C4-2B (cell line): ENCODE results near the gene CFAP410.

Source experiments
- H3K27ac ChIP-seq: fragments of 450-650 bp; 2 replicates; pipeline ENCODE4 v1.5.1; 2017
- ZFX ChIP-seq: fragments of 450-650 bp; IDR thresholded peaks from 2 replicates; pipeline ENCODE4 v1.6.1; 2017
- TF ChIP-seq, protein P1 (sequence below): fragments of 450-650 bp; conservative IDR thresholded peaks from 2 replicates; pipeline ENCODE4 v1.5.1; 2017; ENCODE audit warnings: mild to moderate bottlenecking

Gene CFAP410

DNA sequence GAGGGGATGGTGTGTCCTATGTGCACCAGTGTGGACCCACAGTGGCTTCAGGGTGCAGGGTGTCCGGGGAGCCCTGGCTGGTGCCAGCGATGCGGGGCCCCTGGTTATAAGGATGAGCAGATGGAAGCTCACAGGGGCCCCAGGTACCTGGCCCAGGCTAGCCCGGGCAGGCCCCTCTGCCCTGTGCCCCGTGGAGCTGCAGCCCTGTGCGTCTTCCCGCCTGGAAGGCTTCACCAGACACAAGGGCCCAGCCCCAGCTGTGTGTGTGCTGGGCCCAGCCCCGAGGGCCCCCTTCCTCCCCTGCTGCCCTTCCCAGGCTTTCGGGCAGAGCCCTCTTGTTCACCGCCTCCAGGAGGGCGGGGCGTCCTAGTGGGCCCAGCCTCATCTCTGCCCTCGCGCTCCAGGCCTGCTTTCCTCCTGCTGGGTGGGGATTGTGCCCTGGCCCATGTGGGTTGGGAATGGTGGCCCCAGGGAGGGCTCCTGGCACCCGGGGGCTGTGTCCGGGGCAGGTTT is 23.4 kb downstream of the CFAP410 start:
- no peak overlapping the region for H3K27ac ChIP-seq
- TF ChIP-seq ZFX: no peak
- TF ChIP-seq, protein P1, sequence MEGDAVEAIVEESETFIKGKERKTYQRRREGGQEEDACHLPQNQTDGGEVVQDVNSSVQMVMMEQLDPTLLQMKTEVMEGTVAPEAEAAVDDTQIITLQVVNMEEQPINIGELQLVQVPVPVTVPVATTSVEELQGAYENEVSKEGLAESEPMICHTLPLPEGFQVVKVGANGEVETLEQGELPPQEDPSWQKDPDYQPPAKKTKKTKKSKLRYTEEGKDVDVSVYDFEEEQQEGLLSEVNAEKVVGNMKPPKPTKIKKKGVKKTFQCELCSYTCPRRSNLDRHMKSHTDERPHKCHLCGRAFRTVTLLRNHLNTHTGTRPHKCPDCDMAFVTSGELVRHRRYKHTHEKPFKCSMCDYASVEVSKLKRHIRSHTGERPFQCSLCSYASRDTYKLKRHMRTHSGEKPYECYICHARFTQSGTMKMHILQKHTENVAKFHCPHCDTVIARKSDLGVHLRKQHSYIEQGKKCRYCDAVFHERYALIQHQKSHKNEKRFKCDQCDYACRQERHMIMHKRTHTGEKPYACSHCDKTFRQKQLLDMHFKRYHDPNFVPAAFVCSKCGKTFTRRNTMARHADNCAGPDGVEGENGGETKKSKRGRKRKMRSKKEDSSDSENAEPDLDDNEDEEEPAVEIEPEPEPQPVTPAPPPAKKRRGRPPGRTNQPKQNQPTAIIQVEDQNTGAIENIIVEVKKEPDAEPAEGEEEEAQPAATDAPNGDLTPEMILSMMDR: no peak

DNA sequence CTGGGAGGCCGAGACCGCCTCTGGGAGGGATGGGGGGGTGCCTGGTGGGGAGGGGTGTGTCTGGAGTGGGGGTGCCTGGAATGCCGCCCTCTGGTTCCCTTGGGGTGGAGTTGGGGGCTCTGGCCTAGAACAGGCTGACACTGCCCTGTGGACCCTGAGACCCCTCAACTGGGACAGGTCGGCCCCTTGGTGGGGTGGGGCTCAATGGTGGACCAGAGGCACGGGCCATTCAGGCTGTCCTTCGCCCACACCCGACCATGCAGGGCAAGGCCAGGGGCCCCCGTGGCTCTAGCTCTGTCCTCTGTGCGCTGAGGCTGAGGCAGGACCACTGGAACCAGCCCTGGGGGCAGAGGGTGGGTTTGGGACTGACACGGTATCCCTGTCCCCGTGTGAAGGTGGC is 24.6 kb downstream of the CFAP410 start:
- TF ChIP-seq, protein P1: no peak
- TF ChIP-seq ZFX: no peak
- no peak overlapping the region for H3K27ac ChIP-seq

DNA sequence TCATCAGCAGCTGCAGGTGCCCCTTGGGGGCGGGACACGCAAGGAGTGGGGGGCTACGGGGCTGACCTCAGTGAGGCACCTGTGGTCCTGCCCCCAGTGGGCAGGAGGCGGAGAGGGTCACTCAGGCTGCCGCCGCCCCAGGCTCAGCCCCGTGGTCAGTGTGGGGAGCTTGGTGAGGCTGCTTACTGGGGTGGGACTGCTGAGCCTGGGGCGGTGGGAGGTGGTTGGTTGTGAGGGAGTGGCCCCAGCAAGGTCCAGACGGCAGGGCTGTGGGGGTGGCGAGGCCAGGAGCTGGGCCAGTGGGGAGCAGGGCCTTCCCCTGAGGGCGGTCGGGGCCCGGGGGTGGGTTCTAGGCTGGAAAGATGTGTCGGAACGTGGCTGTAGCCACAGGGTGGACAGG is 25.1 kb downstream of the CFAP410 start:
- H3K27ac ChIP-seq: no peak overlapping the region
- TF ChIP-seq ZFX: no peak
- TF ChIP-seq, protein P1: no peak

DNA sequence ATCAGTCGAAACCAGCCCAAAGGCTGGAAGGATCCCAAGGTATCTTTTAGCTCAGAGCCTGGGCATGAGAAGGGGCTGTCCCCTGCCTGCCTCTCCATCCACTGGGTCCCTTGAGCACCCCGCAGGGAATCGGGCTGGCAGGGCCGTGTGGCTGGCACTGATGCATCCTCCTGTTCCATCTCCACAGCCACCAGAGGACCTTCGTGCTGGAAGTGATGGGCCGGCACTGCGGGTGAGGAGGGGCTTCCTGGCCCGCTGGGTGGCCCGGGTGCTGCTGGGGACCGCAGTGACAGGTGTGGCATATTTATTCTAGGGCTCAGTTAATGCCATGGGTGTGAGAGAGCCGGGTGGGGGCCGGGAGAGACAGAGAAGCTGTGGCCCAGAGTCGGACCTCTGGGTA is 25.7 kb downstream of the CFAP410 start:
- TF ChIP-seq ZFX: no peak
- TF ChIP-seq, protein P1: no peak
- H3K27ac ChIP-seq: no peak overlapping the region

DNA sequence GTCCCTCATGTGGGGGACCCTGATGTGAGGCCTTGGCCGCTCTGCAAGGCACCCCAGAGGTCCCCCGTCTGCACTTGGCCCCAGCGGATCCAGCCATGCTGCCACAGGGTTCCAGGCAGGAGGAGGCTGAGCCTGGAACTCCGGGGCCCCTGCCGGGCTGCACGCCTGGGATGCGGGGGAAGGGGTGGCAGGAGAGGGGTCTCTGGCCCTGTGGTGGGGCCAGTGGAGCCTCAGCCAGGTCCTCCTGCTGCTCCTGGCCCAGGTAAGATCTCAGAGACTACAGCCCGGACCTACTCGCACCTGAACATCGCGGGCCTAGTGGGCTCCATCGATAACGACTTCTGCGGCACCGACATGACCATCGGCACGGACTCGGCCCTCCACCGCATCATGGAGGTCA is 26.5 kb downstream of the CFAP410 start:
- TF ChIP-seq ZFX: no peak
- TF ChIP-seq, protein P1: no peak
- no peak overlapping the region for H3K27ac ChIP-seq

DNA sequence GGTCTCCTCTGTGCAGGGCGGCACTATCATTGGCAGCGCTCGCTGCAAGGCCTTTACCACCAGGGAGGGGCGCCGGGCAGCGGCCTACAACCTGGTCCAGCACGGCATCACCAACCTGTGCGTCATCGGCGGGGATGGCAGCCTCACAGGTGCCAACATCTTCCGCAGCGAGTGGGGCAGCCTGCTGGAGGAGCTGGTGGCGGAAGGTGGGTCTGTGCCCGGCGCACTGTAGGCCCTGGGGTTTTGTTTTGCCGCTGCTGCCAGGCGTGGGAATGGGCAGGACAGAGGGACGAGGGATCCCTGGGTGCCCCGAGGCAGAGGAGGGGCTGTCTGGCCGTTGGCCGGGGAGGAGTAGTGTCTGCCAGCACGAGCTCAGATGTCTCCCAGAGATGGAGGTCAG is 27.1 kb downstream of the CFAP410 start:
- no peak for TF ChIP-seq ZFX
- TF ChIP-seq, protein P1: no peak
- H3K27ac ChIP-seq: no peak overlapping the region

DNA sequence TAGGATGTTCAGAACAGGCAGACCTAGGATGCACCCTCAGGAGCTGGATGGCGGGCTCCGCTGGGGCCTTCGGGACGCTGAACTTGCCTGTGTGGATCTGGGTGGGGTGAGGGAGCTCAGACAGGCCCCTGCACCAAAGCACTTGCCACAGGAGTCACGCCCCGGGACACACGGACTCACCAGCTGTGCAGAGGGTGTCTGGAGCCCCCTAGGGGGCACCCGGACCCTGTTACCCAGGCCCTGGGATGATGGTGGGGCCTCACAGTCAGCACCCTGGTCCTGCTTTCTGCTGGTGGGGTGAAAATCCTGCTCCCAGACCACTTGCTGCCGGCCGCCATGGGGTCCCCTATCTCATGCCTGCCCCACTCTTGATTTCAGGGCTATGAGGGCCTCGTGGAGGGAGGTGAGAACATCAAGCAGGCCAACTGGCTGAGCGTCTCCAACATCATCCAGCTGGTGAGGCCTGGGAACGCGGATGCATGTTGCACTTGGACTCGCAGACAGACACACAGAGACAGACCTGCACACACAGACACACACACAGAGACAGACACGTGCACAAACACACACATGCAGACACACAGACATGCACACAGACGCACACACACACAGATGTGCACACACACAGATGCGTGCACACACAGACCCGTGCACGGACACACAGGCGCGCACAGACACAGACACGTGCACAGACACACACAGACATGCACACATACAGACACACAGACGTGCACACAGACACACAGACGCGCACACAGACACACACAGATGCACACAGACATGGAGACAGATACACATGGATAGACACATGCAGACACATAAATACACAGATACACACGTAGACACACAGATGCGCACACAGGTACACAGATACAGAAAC is 28.3 kb downstream of the CFAP410 start:
- H3K27ac ChIP-seq: no peak overlapping the region
- TF ChIP-seq ZFX: no peak
- TF ChIP-seq, protein P1: no peak
